Mesothelial cell of epicardium (in vitro differentiated cells): ENCODE measurements around the gene TOR1AIP2. TPM values are rescaled to one million over a fixed set of nuclear protein-coding genes. Genes with fewer than 3 reads are reported as not detected.

Experiments used
- DNase-seq, 2 experiments: peaks; one replicate each; pipeline ENCODE4 v3.0.0; 2021; ENCODE audit warnings: low spot score in 2 of 2; ENCODE audit not compliant: unreplicated experiment in 2 of 2
- H3K27ac Mint-ChIP-seq: 2 replicates; pipeline ENCODE4 v1.8.0; 2021; ENCODE audit warnings: mixed read lengths
- H3K27me3 Mint-ChIP-seq: 2 replicates; pipeline ENCODE4 v1.8.0; 2021; ENCODE audit warnings: low read depth, mixed read lengths
- H3K36me3 Mint-ChIP-seq: 2 replicates; pipeline ENCODE4 v1.8.0; 2021; ENCODE audit warnings: mixed read lengths
- H3K4me1 Mint-ChIP-seq: 2 replicates; pipeline ENCODE4 v1.8.0; 2021; ENCODE audit warnings: mixed read lengths
- H3K4me3 Mint-ChIP-seq: 2 replicates; pipeline ENCODE4 v1.8.0; 2021; ENCODE audit warnings: mild to moderate bottlenecking, moderate library complexity, mixed read lengths
- H3K9me3 Mint-ChIP-seq: 2 replicates; pipeline ENCODE4 v1.8.0; 2021; ENCODE audit warnings: mixed read lengths
- CTCF ChIP-seq: fragments of 200-600 bp; sonication (generic); IDR thresholded peaks from one replicate; pipeline ENCODE4 v1.5.0; 2021; ENCODE audit warnings: antibody characterized with exemption; ENCODE audit not compliant: unreplicated experiment
- total RNA-seq: library from RNA; stranded (reverse); gene quantifications from 3 replicates; pipeline ENCODE4 v1.2.1, GENCODE V29; 2021

Gene TOR1AIP2
- total RNA-seq, 1 donor from 2014 or later: 85.5 TPM

- TF ChIP-seq CTCF: no peak
- Mint-ChIP-seq H3K4me3 (no peak overlapping the region), H3K27me3 (no peaks in the 10 kb centered on the region), H3K36me3 (peaks cover 14% of the 10 kb centered on the region), H3K4me1 (peaks cover 29% of the 10 kb centered on the region), H3K9me3 (no peaks in the 10 kb centered on the region), H3K27ac (peak overlapping the region; percentile 8)
- no peak for DNase-seq
Measured at GRCh38 chr1:179873438-179873851, 4.2 kb downstream of the TOR1AIP2 start.

GRCh38 chr1:179872558-179872957 is 5.0 kb downstream of the TOR1AIP2 start:
- Mint-ChIP-seq H3K9me3 (no peaks in the 10 kb centered on the region), H3K27me3 (no peaks in the 10 kb centered on the region), H3K27ac (peak overlapping the region; percentile 40), H3K36me3 (peaks cover 15% of the 10 kb centered on the region), H3K4me3 (no peak overlapping the region), H3K4me1 (peaks cover 31% of the 10 kb centered on the region)
- TF ChIP-seq CTCF: no peak
- DNase-seq: no peak

GRCh38 chr1:179871940-179872339 is 5.7 kb downstream of the TOR1AIP2 start:
- DNase-seq: no peak
- peaks cover 15% of the 10 kb centered on the region for H3K36me3 Mint-ChIP-seq
- TF ChIP-seq CTCF: no peak
- H3K4me1 Mint-ChIP-seq: peaks cover 29% of the 10 kb centered on the region
- H3K9me3 Mint-ChIP-seq: no peaks in the 10 kb centered on the region
- H3K4me3 Mint-ChIP-seq: no peak overlapping the region
- no peaks in the 10 kb centered on the region for H3K27me3 Mint-ChIP-seq
- H3K27ac Mint-ChIP-seq: peak overlapping the region; percentile 40

- TF ChIP-seq CTCF: no peak
- Mint-ChIP-seq H3K27me3 (no peaks in the 10 kb centered on the region), H3K9me3 (no peaks in the 10 kb centered on the region), H3K4me1 (peaks cover 22% of the 10 kb centered on the region), H3K36me3 (peaks cover 18% of the 10 kb centered on the region), H3K27ac (no peak overlapping the region), H3K4me3 (no peak overlapping the region)
- no peak for DNase-seq
Measured at GRCh38 chr1:179870870-179871269, 6.7 kb downstream of the TOR1AIP2 start.

- Mint-ChIP-seq H3K4me1 (peaks cover 11% of the 10 kb centered on the region), H3K27me3 (no peaks in the 10 kb centered on the region), H3K27ac (peak overlapping the region; percentile 4), H3K4me3 (no peak overlapping the region), H3K9me3 (no peaks in the 10 kb centered on the region), H3K36me3 (peaks cover 32% of the 10 kb centered on the region)
- peak; percentile 31 for TF ChIP-seq CTCF
- peak in 1 of 2 experiments; percentile 55 for DNase-seq
Measured at GRCh38 chr1:179867493-179868330, 9.9 kb downstream of the TOR1AIP2 start.
